Activated T-cell treated with anti-CD3 and anti-CD28 coated beads, Interleukin-2, amount 50 U/mL, for 24 hours (primary cell): ENCODE results near the gene ITGB4.
A peak's percentile ranks its signal among the peaks of the same experiment; 100 is the strongest.
"Not testable (repeated sequence)": the region's sequence is repeated elsewhere in the genome, so short reads cannot be mapped to it uniquely, and the experiment has no call there.

Source experiments
- DNase-seq: peaks from one replicate; pipeline ENCODE4 v3.0.0-alpha.2; 2020
- H3K27ac Mint-ChIP-seq: 2 replicates; pipeline ENCODE4 v1.8.0; 2020; ENCODE audit warnings: mild to moderate bottlenecking, mixed read lengths
- H3K27me3 Mint-ChIP-seq: 2 replicates; pipeline ENCODE4 v1.8.0; 2020; ENCODE audit warnings: mixed read lengths
- H3K36me3 Mint-ChIP-seq: 2 replicates; pipeline ENCODE4 v1.8.0; 2020; ENCODE audit warnings: low read depth, mixed read lengths
- H3K4me1 Mint-ChIP-seq: 2 replicates; pipeline ENCODE4 v1.8.0; 2020; ENCODE audit warnings: low read depth, mixed read lengths
- H3K4me3 Mint-ChIP-seq: 2 replicates; pipeline ENCODE4 v1.8.0; 2020; ENCODE audit warnings: mild to moderate bottlenecking, moderate library complexity, mixed read lengths
- H3K9me3 Mint-ChIP-seq: 2 replicates; pipeline ENCODE4 v1.8.0; 2020; ENCODE audit warnings: mixed read lengths

The ITGB4 gene

DNA sequence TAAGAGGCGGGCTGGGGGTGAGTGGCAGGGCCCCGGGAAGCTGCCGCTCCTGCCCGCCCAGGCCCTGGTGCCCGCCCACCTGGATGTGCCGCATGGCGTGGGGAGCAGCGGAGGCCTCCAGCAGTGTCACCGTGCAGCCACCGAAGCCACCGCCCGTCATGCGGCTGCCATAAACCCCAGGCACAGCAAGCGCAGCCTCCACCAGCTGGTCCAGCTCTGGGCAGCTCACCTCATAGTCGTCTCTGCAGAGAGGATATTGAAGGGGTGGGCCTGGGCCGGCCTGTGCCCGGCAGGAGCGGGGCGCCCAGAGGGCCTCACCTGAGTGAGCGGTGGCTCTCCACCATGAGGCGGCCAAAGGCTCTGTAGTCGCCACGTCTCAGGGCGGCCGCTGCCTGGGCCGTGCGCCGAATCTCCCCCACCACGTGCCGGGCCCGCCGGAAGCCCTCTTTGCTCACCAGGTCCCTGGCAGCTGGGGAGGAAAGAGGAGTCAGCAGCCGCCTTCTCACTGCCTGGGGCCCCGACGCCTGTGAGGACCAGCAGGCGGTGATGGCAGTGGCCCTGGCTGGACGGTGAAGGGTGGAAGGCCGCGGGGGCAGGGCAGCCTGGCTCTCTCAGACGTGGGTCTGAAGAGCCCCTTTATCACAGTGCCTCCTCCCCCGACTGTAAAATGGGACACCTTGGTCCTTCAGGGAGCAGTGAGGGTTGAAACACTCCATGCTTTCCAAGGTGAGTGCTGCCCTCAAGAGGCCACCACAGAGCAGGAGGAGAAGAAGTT lies 37.1 kb downstream of the ITGB4 start:
- H3K9me3 Mint-ChIP-seq = no peaks in the 10 kb centered on the region
- H3K27ac Mint-ChIP-seq = no peak overlapping the region
- DNase-seq = no peak
- no peak overlapping the region for H3K4me3 Mint-ChIP-seq
- no peaks in the 10 kb centered on the region for H3K27me3 Mint-ChIP-seq
- H3K4me1 Mint-ChIP-seq = peaks cover 18% of the 10 kb centered on the region
- H3K36me3 Mint-ChIP-seq = peaks cover 26% of the 10 kb centered on the region

DNA sequence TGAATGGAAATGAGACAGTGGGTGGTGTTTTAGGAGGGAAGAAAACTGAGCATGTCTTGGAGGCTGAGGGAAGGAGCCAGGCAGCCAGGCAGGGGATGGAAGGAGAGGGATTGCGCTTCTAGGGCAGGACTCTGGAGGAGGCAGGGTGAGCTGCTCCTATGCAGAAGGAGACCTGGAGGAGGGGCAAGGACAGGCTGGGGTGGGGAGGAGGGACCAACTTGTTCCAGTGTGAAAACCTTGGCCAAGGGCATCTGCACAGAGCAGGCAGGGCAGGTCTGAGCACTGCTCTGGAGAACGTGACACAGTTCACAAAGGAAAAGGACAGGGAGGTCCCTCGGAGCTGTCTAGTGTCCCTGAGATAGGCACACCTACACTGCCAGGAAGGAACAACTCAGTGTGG lies 38.2 kb downstream of the ITGB4 start:
- peaks cover 23% of the 10 kb centered on the region for H3K4me1 Mint-ChIP-seq
- no peak overlapping the region for H3K27ac Mint-ChIP-seq
- H3K27me3 Mint-ChIP-seq = no peaks in the 10 kb centered on the region
- DNase-seq = no peak
- H3K9me3 Mint-ChIP-seq = no peaks in the 10 kb centered on the region
- no peak overlapping the region for H3K4me3 Mint-ChIP-seq
- H3K36me3 Mint-ChIP-seq = peaks cover 27% of the 10 kb centered on the region

DNA sequence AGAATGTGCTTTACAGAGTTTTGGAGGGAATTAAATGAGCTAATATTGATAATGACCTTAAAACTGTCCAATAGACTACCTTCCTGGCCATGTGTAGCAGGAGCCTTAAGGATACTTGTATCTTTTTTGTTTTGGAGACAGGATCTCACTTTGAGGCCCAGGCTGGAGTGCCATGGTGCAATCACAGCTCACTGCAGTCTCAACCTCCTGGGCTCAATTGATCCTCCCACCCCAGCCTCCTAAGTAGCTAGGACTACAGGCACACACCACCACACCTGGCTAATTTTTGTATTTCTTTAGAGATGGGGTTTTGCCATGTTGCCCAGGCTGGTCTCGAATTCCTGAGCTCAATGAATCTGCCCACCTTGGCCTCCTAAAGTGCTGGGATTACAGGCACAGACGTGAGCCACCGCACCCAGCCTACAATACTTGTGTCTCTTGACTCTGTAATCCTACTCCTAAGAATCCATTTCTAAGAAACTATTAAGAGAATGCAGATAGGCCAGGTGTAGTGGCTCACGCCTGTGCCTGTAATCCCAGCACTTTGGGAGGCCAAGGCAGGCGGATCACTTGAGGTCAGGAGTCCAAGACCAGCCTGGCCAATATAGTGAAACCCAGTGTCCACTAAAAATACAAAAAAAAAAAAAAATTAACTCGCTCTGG lies 38.9 kb downstream of the ITGB4 start:
- H3K9me3 Mint-ChIP-seq, H3K27me3 Mint-ChIP-seq, DNase-seq, H3K4me3 Mint-ChIP-seq, H3K27ac Mint-ChIP-seq: not testable (repeated sequence)
- peaks cover 28% of the 10 kb centered on the region for H3K36me3 Mint-ChIP-seq
- peaks cover 18% of the 10 kb centered on the region for H3K4me1 Mint-ChIP-seq

DNA sequence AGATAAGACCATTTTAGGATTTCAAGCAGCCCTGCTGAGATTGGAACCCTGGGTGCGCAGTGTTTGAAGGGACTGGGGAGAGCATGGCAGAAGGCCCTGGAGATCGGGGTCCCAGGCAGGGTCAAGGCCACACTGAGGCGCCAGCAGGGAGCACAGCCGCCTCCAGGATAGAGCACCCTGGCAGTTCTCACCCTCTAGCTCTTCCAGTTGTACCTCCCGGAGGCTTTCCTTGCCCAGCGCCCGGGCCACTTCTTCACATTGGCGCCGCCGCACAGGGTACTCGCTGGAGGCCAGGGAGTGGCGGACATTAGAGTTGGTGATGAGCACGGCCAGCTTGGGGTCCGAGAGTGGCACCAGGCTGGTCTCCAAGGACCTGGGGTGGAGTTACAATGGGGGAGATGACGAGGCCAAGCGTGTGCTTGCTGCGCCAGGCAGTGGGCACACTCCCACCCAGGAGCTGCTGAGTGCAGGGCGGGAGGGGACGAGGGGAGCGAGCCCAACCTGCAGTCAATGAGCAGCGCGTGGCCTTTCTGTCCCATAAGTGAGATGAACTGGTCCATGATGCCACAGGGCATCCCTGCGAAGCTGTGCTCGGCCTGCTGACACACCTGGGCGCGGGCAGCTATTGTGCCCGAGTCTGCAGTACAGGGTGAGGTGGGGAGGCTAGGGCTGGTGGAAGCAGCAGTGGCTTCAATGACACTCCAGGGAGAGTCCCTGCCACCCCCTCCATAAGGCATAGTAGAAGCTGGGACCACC lies 41.4 kb downstream of the ITGB4 start:
- Mint-ChIP-seq H3K4me1 (peaks cover 21% of the 10 kb centered on the region), H3K36me3 (peaks cover 22% of the 10 kb centered on the region), H3K27me3 (no peaks in the 10 kb centered on the region), H3K27ac (no peak overlapping the region), H3K9me3 (no peaks in the 10 kb centered on the region), H3K4me3 (peak overlapping the region; percentile 39)
- no peak for DNase-seq

DNA sequence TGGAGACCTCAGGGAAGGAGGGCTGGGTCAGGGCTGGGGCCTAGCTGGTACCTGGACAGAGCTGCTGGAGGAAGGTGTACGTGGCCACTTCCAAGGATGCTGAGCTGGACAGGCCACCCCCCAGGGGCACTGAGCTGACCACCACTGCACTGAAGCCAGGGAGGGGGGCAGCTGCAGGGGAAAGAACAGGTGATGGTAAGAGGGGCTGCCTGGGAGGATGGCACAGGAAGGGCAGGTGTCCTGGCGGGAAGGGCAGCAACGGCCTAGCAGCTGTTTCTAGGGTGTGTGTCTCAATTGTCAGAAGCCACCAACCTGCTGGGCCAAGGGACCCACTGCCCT lies 42.0 kb downstream of the ITGB4 start:
- peaks cover 21% of the 10 kb centered on the region for H3K4me1 Mint-ChIP-seq
- no peak for DNase-seq
- H3K9me3 Mint-ChIP-seq = no peaks in the 10 kb centered on the region
- H3K27me3 Mint-ChIP-seq = no peaks in the 10 kb centered on the region
- H3K36me3 Mint-ChIP-seq = peaks cover 20% of the 10 kb centered on the region
- peak overlapping the region; percentile 82 for H3K4me3 Mint-ChIP-seq
- H3K27ac Mint-ChIP-seq = no peak overlapping the region

GRCh38 chr17:75763613-75764416 lies 42.6 kb downstream of the ITGB4 start:
- H3K27me3 Mint-ChIP-seq = no peaks in the 10 kb centered on the region
- no peak for DNase-seq
- H3K27ac Mint-ChIP-seq = peak overlapping the region; percentile 55
- peaks cover 21% of the 10 kb centered on the region for H3K4me1 Mint-ChIP-seq
- peak overlapping the region; percentile 82 for H3K4me3 Mint-ChIP-seq
- H3K36me3 Mint-ChIP-seq = peaks cover 20% of the 10 kb centered on the region
- H3K9me3 Mint-ChIP-seq = no peaks in the 10 kb centered on the region

DNA sequence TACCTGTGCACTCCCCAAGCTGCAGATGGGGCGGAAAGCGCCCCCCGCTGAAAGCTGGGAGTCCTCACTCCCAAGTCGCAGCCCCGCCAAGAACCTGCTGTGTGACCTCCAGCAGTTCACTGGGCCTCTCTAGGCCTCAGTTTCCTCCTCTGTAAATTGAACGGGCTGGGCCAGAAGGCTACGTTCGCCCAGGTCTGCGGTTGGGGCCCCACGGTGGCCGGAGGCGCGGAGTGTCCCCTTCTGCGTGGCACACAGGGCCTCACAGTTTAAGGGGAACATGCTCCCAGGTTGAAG lies 43.1 kb downstream of the ITGB4 start:
- Mint-ChIP-seq H3K36me3 (peaks cover 16% of the 10 kb centered on the region), H3K27ac (peak overlapping the region; percentile 77), H3K4me3 (peak overlapping the region; percentile 82), H3K4me1 (peaks cover 21% of the 10 kb centered on the region), H3K9me3 (no peaks in the 10 kb centered on the region), H3K27me3 (no peaks in the 10 kb centered on the region)
- no peak for DNase-seq

DNA sequence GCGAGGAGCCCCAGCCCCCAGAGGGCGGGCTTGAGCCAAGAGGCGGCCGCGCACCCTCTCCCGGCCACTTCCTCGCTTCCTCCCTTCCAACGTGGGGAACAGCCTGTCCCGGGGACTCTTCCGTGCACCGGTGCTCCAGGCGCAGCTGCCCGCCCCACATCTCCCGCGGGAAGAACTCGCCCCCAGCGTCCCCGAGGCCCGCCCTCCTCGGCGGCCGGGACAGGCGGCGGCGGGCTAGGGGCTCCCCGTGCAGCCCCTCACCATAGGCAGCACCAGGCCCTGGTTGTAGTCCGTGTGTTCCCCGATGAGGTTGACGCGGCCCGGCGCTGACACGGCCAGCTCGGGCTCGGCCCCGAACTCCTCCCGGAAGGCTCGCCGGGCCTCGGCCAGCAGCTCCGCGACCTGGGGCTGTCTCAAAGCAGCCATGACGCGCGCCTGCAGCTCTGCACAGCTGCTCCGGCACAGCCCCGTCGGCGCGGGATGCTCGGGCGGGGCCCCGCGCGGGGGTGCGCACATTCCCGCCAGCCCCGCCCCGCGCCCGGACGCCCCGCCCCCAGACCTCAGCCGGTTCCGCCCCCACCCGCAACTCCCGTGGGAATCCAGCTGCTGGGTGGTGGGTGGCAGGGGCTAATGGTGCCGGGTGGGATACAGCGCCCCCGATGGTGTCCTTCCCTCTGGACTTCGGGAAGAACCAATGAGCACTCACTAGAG lies 43.6 kb downstream of the ITGB4 start, which contains the start of gene GALK1:
GALK1 (minus strand) TSS at position 482 of the 711 bp plus-strand sequence; CDS start at position 426, 56 bp downstream.
- H3K36me3 Mint-ChIP-seq = peaks cover 14% of the 10 kb centered on the region
- H3K4me3 Mint-ChIP-seq = peak within 1 kb of the TSS; percentile 82
- no peaks in the 10 kb centered on the region for H3K27me3 Mint-ChIP-seq
- peaks cover 21% of the 10 kb centered on the region for H3K4me1 Mint-ChIP-seq
- no peaks in the 10 kb centered on the region for H3K9me3 Mint-ChIP-seq
- DNase-seq = peak; percentile 83
- H3K27ac Mint-ChIP-seq = peak within 1 kb of the TSS; percentile 77

- H3K27me3 Mint-ChIP-seq = no peaks in the 10 kb centered on the region
- no peak overlapping the region for H3K27ac Mint-ChIP-seq
- peaks cover 21% of the 10 kb centered on the region for H3K4me1 Mint-ChIP-seq
- peaks cover 12% of the 10 kb centered on the region for H3K36me3 Mint-ChIP-seq
- no peak overlapping the region for H3K4me3 Mint-ChIP-seq
- H3K9me3 Mint-ChIP-seq = no peaks in the 10 kb centered on the region
- no peak for DNase-seq
These were observed 44.7 kb downstream of the ITGB4 start for GRCh38 chr17:75765981-75766380.

- H3K36me3 Mint-ChIP-seq = peaks cover 3% of the 10 kb centered on the region
- H3K27ac Mint-ChIP-seq = no peak overlapping the region
- no peaks in the 10 kb centered on the region for H3K9me3 Mint-ChIP-seq
- peaks cover 18% of the 10 kb centered on the region for H3K4me1 Mint-ChIP-seq
- no peak for DNase-seq
- no peaks in the 10 kb centered on the region for H3K27me3 Mint-ChIP-seq
- no peak overlapping the region for H3K4me3 Mint-ChIP-seq
These were observed 46.6 kb downstream of the ITGB4 start for GRCh38 chr17:75767881-75768280.

DNA sequence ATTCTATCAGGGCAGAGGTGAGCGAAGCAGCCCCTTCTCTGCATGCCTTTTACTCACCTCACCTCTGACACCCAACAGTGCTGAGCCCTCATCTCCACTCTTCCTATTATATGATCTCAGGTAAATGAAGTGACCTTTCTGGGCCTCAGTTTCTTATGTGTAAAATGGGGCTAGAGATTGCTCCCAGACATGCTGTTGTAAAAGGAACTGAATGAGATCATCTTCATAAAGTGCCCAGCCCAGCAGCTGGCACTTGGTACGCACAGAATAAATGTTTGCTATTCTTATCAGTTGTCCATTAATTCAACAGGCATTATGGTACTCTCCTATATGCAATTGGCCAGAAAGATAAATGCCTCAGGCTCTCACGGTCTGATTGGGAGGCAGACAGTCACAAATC lies 48.3 kb downstream of the ITGB4 start:
- Mint-ChIP-seq H3K27ac (no peak overlapping the region), H3K9me3 (no peaks in the 10 kb centered on the region), H3K4me3 (no peak overlapping the region), H3K4me1 (peaks cover 3% of the 10 kb centered on the region), H3K36me3 (peaks cover 6% of the 10 kb centered on the region), H3K27me3 (no peaks in the 10 kb centered on the region)
- peak; percentile 3 for DNase-seq

DNA sequence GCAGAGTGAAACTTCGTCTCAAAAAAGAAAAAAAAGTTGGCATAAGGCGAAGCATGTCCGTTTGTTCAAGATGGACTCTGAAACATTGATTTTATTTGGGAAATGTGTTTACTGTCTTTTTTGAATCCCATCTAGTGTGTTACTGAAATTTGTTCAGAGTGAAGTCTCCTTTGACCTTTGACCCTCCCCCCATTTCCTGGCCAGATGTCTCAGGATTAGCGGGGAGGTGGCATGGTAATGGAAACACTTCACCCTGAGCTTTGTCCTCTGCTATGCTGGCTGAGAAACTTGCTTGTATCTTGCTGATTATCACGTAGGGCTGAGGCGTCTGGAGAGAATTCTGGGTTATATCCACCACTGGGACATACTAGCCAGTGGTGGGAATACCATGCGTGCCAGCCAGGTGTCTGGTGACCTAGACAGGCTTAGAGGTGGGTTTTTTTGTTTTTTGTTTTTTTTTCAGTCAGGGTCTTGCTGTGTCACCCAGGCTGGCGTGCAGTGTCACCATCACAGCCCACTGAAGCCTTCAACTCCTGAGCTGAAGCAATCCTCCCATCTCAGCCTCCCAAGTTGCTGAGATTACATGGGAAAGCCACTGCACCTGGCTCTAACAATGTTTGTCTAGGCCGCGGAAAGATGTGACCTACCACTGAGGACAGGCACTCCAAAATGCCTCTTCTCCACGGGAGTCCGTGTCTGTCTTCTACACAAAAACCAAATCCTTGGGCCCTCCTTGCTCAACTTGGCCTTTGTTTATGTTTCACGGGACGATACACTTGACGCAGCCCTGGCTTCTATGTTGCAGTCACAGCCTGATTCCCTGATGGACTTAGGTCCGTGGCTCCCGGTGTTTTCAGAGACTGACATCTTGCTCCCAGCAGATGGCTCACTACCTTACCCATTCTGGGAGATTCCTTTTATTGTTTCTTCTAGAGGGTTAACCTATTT lies 50.3 kb downstream of the ITGB4 start:
- peaks cover 11% of the 10 kb centered on the region for H3K4me1 Mint-ChIP-seq
- no peak overlapping the region for H3K4me3 Mint-ChIP-seq
- no peaks in the 10 kb centered on the region for H3K27me3 Mint-ChIP-seq
- H3K36me3 Mint-ChIP-seq = peaks cover 25% of the 10 kb centered on the region
- no peaks in the 10 kb centered on the region for H3K9me3 Mint-ChIP-seq
- H3K27ac Mint-ChIP-seq = peak overlapping the region; percentile 14
- peak; percentile 25 for DNase-seq
